ENCODE measurements around the gene S100A13. TPM values are rescaled to one million over a fixed set of nuclear protein-coding genes. Genes with fewer than 3 reads are reported as not detected.
A peak's percentile ranks its signal among the peaks of the same experiment; 100 is the strongest.

Gene S100A13
- total RNA-seq, 4 donors from 2014 or later: 33.8 to 67.8 (median 45.5) TPM

DNA sequence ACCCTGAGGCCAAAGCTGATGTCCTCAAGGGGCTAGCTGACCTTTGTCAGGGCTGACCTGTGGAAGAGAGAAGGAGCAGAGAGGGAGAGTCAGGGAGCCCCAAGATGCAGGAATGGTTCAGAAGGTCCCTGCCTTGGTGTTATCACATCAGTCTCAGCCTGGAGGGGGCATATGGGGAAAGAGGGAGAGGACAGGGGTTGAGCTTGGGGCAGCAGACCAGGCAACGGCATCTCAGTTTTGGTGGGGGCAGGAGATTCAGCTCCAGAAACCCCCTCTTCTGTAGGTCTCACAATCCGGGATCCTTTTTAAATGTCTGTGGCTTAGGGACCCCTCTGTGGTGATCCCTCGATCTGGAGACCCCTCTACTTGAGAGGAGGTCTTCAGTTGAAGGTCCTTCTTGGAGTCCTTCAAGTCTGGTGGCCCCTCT is 815 bp downstream of the S100A13 start:
- Histone ChIP-seq H3K36me3 (no peaks in the 10 kb centered on the region), H3K27ac (peak overlapping the region; percentile 83 to 95 (median 90)), H3K27me3 (no peaks in the 10 kb centered on the region), H3K4me1 (peaks cover 4 to 43% (median 25%) of the 10 kb centered on the region in 4 donors), H3K9me3 (no peaks in the 10 kb centered on the region), H3K4me3 (peak overlapping the region; percentile 37 to 49 (median 41))
- DNase-seq: no peak
- 60 to 66% methylated on average over 1 to 3 of the region's 3 CpGs for WGBS, 2 donors (ENCODE audit: low coverage in 1 of 2)
- intact Hi-C loops (cut with DNase I; ENCODE audit: low total_unique reads): no loop called here
- in situ Hi-C loops (cut with MboI; ENCODE audit: low pct_ligation_motif_present in 1 of 4, low pct_unique_long_range_greater_than_20kb in 1 of 4, low sequenced_read_pairs in 3 of 4): no loop called here
- no peak for TF ChIP-seq POLR2A (IDR thresholded peaks at IDR 0.05)
- TF ChIP-seq EP300 (IDR thresholded peaks at IDR 0.05; ENCODE audit: low read depth): no peak
- TF ChIP-seq, protein P1, sequence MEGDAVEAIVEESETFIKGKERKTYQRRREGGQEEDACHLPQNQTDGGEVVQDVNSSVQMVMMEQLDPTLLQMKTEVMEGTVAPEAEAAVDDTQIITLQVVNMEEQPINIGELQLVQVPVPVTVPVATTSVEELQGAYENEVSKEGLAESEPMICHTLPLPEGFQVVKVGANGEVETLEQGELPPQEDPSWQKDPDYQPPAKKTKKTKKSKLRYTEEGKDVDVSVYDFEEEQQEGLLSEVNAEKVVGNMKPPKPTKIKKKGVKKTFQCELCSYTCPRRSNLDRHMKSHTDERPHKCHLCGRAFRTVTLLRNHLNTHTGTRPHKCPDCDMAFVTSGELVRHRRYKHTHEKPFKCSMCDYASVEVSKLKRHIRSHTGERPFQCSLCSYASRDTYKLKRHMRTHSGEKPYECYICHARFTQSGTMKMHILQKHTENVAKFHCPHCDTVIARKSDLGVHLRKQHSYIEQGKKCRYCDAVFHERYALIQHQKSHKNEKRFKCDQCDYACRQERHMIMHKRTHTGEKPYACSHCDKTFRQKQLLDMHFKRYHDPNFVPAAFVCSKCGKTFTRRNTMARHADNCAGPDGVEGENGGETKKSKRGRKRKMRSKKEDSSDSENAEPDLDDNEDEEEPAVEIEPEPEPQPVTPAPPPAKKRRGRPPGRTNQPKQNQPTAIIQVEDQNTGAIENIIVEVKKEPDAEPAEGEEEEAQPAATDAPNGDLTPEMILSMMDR (IDR thresholded peaks at IDR 0.05): no peak
- TF ChIP-seq POLR2AphosphoS5 (IDR thresholded peaks at IDR 0.05): no peak

DNA sequence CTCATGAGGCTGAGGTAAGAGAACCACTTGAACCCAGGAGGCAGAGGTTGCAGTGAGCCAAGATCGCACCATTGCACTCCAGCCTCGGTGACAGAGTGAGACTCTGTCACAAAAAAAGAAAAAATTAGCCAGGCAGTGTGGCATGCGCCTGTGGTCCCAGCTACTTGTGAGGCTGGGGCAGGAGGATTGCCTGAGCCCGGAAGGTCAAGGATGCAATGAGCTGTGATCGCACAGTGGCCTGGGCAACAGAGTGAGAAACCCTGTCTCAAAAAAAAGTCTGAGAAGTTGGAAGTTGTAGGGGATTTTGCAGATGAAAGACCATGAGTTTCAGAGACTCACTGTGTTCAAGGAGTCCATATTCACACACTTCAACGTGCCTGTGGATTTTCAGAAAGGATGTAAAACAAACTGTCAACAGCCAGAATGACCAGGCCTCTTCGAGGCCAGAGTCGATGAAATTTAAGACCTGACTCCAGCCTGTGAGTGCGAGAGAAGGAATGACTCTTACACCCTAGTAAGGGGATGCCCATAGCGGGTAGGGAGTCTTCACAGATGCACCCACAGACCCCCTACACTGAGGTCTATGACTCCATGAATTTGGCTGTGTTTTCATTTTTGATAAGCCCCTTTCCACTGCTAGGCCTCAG is 2.2 kb downstream of the S100A13 start:
- in situ Hi-C loops (cut with MboI; ENCODE audit: low pct_ligation_motif_present in 1 of 4, low pct_unique_long_range_greater_than_20kb in 1 of 4, low sequenced_read_pairs in 3 of 4): no loop called here
- Histone ChIP-seq H3K4me3 (no peak overlapping the region), H3K27ac (peak overlapping the region; percentile 83 to 95 (median 90)), H3K27me3 (no peaks in the 10 kb centered on the region), H3K36me3 (no peaks in the 10 kb centered on the region), H3K9me3 (no peaks in the 10 kb centered on the region), H3K4me1 (peaks cover 4 to 29% (median 16%) of the 10 kb centered on the region in 4 donors)
- whole genome bisulfite sequencing, 2 donors (ENCODE audit: low coverage in 1 of 2): 72 to 74% methylated on average over 4 to 10 of the region's 10 CpGs
- DNase-seq: no peak
- TF ChIP-seq POLR2A (IDR thresholded peaks at IDR 0.05) (no peak), POLR2AphosphoS5 (IDR thresholded peaks at IDR 0.05) (no peak), EP300 (IDR thresholded peaks at IDR 0.05; ENCODE audit: low read depth) (no peak)
- TF ChIP-seq, protein P1 (IDR thresholded peaks at IDR 0.05): no peak
- intact Hi-C loops (cut with DNase I; ENCODE audit: low total_unique reads): no loop called here

DNA sequence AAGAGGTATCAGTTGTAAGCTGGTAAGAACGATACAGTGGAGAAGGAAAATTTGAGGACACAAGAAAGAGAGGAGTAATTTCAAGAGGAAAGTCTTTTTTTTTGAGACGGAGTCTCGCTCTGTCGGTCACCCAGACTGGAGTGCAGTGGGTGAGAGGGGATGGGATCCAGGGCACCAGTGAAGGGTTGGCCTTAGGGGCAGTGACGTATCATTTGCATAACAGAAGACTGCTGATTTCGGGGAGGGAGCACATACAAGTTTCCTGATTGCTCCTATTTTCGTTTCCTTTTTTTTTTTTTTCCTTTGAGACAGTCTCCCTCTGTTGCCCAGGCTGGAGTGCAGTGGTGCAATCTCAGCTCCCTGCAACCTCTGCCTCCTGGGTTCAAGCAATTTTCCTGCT is 4.2 kb downstream of the S100A13 start:
- peaks cover 4 to 25% (median 15%) of the 10 kb centered on the region in 4 donors for H3K4me1 ChIP-seq
- H3K27ac ChIP-seq: peak overlapping the region in 2 of 4 donors; percentile 28 to 90
- no peak for DNase-seq
- no peak overlapping the region for H3K4me3 ChIP-seq
- H3K36me3 ChIP-seq: no peaks in the 10 kb centered on the region
- H3K27me3 ChIP-seq: no peaks in the 10 kb centered on the region
- H3K9me3 ChIP-seq: no peaks in the 10 kb centered on the region
- 74 to 92% methylated on average over 6 to 7 of the region's 7 CpGs for WGBS, 2 donors (ENCODE audit: low coverage in 1 of 2)
- intact Hi-C loops (cut with DNase I; ENCODE audit: low total_unique reads): no loop called here
- TF ChIP-seq, protein P1 (IDR thresholded peaks at IDR 0.05): no peak
- TF ChIP-seq POLR2AphosphoS5 (IDR thresholded peaks at IDR 0.05) (no peak), EP300 (IDR thresholded peaks at IDR 0.05; ENCODE audit: low read depth) (no peak), POLR2A (IDR thresholded peaks at IDR 0.05) (no peak)
- in situ Hi-C loops (cut with MboI; ENCODE audit: low pct_ligation_motif_present in 1 of 4, low pct_unique_long_range_greater_than_20kb in 1 of 4, low sequenced_read_pairs in 3 of 4): no loop called here

GRCh38 chr1:153619171-153619570 is 8.1 kb downstream of the S100A13 start:
- intact Hi-C loops (cut with DNase I; ENCODE audit: low total_unique reads): no loop called here
- no peak overlapping the region for H3K27ac ChIP-seq
- no peak for DNase-seq
- no peaks in the 10 kb centered on the region for H3K36me3 ChIP-seq
- no peak overlapping the region for H3K4me3 ChIP-seq
- H3K9me3 ChIP-seq: no peaks in the 10 kb centered on the region
- TF ChIP-seq, protein P1 (IDR thresholded peaks at IDR 0.05): no peak
- TF ChIP-seq EP300 (IDR thresholded peaks at IDR 0.05; ENCODE audit: low read depth) (no peak), POLR2A (IDR thresholded peaks at IDR 0.05) (no peak), POLR2AphosphoS5 (IDR thresholded peaks at IDR 0.05) (no peak)
- 93 to 96% methylated on average over 3 to 6 of the region's 6 CpGs for WGBS, 2 donors (ENCODE audit: low coverage in 1 of 2)
- peaks cover 14 to 29% (median 20%) of the 10 kb centered on the region in 4 donors for H3K4me1 ChIP-seq
- no peaks in the 10 kb centered on the region for H3K27me3 ChIP-seq
- in situ Hi-C loops (cut with MboI; ENCODE audit: low pct_ligation_motif_present in 1 of 4, low pct_unique_long_range_greater_than_20kb in 1 of 4, low sequenced_read_pairs in 3 of 4): no loop called here
